ENCODE data around the gene TPST1. TPM values are rescaled to one million over a fixed set of nuclear protein-coding genes. Genes with fewer than 3 reads are reported as not detected.

Gene TPST1
- total RNA-seq, 1 donor from 2014 or later, result 5.7 TPM

GRCh38 chr7:66344166-66344565, 139.0 kb downstream of the TPST1 start:
- no peak for DNase-seq
- Histone ChIP-seq H3K4me1 (peaks cover 14% of the 10 kb centered on the region), H3K36me3 (no peaks in the 10 kb centered on the region), H3K9me3 (replicated peaks) (peaks cover 18% of the 10 kb centered on the region), H3K27ac (replicated peaks) (no peak overlapping the region), H3K27me3 (ENCODE audit: low read depth) (no peaks in the 10 kb centered on the region), H3K4me3 (no peak overlapping the region)
- intact Hi-C loops (cut with micrococcal nuclease), result no loop called here
- no peak for TF ChIP-seq CTCF (IDR thresholded peaks at IDR 0.05; ENCODE audit: borderline replicate concordance)

- Histone ChIP-seq H3K4me1 (peaks cover 22% of the 10 kb centered on the region), H3K27me3 (ENCODE audit: low read depth) (no peaks in the 10 kb centered on the region), H3K9me3 (replicated peaks) (peaks cover 6% of the 10 kb centered on the region), H3K4me3 (no peak overlapping the region), H3K36me3 (no peaks in the 10 kb centered on the region), H3K27ac (replicated peaks) (no peak overlapping the region)
- DNase-seq, result no peak
- intact Hi-C loops (cut with micrococcal nuclease), result no loop called here
- TF ChIP-seq CTCF (IDR thresholded peaks at IDR 0.05; ENCODE audit: borderline replicate concordance), result no peak
Observed at GRCh38 chr7:66348531-66348930, 143.4 kb downstream of the TPST1 start.

- Histone ChIP-seq H3K27ac (replicated peaks) (no peak overlapping the region), H3K9me3 (replicated peaks) (peaks cover 6% of the 10 kb centered on the region), H3K36me3 (no peaks in the 10 kb centered on the region), H3K27me3 (ENCODE audit: low read depth) (no peaks in the 10 kb centered on the region), H3K4me3 (no peak overlapping the region), H3K4me1 (peaks cover 22% of the 10 kb centered on the region)
- no peak for TF ChIP-seq CTCF (IDR thresholded peaks at IDR 0.05; ENCODE audit: borderline replicate concordance)
- no peak for DNase-seq
- intact Hi-C loops (cut with micrococcal nuclease), result no loop called here
Observed at GRCh38 chr7:66348959-66349358, 143.8 kb downstream of the TPST1 start.

- peak overlapping the region; percentile 50 for H3K27ac ChIP-seq (replicated peaks)
- DNase-seq, result no peak
- H3K27me3 ChIP-seq (ENCODE audit: low read depth), result no peaks in the 10 kb centered on the region
- H3K4me1 ChIP-seq, result peaks cover 22% of the 10 kb centered on the region
- H3K9me3 ChIP-seq (replicated peaks), result peaks cover 5% of the 10 kb centered on the region
- no peak for TF ChIP-seq CTCF (IDR thresholded peaks at IDR 0.05; ENCODE audit: borderline replicate concordance)
- H3K4me3 ChIP-seq, result no peak overlapping the region
- H3K36me3 ChIP-seq, result no peaks in the 10 kb centered on the region
- intact Hi-C loops (cut with micrococcal nuclease), result no loop called here
Observed at GRCh38 chr7:66352071-66352470, 146.9 kb downstream of the TPST1 start.

GRCh38 chr7:66353547-66353946, 148.4 kb downstream of the TPST1 start:
- no peak for DNase-seq
- intact Hi-C loops (cut with micrococcal nuclease), result no loop called here
- no peak for TF ChIP-seq CTCF (IDR thresholded peaks at IDR 0.05; ENCODE audit: borderline replicate concordance)
- H3K27me3 ChIP-seq (ENCODE audit: low read depth), result no peaks in the 10 kb centered on the region
- H3K4me3 ChIP-seq, result no peak overlapping the region
- H3K9me3 ChIP-seq (replicated peaks), result no peaks in the 10 kb centered on the region
- no peaks in the 10 kb centered on the region for H3K36me3 ChIP-seq
- H3K27ac ChIP-seq (replicated peaks), result no peak overlapping the region
- peaks cover 15% of the 10 kb centered on the region for H3K4me1 ChIP-seq

GRCh38 chr7:66355756-66356155, 150.6 kb downstream of the TPST1 start:
- Histone ChIP-seq H3K27ac (replicated peaks) (no peak overlapping the region), H3K27me3 (ENCODE audit: low read depth) (no peaks in the 10 kb centered on the region), H3K4me1 (peaks cover 8% of the 10 kb centered on the region), H3K36me3 (no peaks in the 10 kb centered on the region), H3K9me3 (replicated peaks) (no peaks in the 10 kb centered on the region), H3K4me3 (no peak overlapping the region)
- TF ChIP-seq CTCF (IDR thresholded peaks at IDR 0.05; ENCODE audit: borderline replicate concordance), result no peak
- no peak for DNase-seq
- intact Hi-C loops (cut with micrococcal nuclease), result no loop called here
